Measurements from ENCODE around the gene KIAA1586.

GRCh38 chr6:57089265-57089664 is 42.8 kb downstream of the KIAA1586 start:
- no peak for TF ChIP-seq TAF1 (IDR thresholded peaks at IDR 0.05; ENCODE audit: borderline replicate concordance, insufficient read depth, low read length)
- no peak for TF ChIP-seq POLR2AphosphoS5 (IDR thresholded peaks at IDR 0.05; ENCODE audit: low read depth, low read length)
- TF ChIP-seq REST (IDR thresholded peaks at IDR 0.05; ENCODE audit: insufficient read depth in 1 of 2, low read depth in 2 of 2, low read length in 2 of 2): no peak
- TF ChIP-seq SIN3A (IDR thresholded peaks at IDR 0.05; ENCODE audit: borderline replicate concordance, insufficient read depth, low read length): no peak
- TF ChIP-seq FOXP2 (optimal IDR thresholded peaks at IDR 0.05; ENCODE audit: borderline replicate concordance, extremely low read depth, extremely low read length, insufficient read depth): no peak
